Measurements from ENCODE around the gene MUCL3.

DNA sequence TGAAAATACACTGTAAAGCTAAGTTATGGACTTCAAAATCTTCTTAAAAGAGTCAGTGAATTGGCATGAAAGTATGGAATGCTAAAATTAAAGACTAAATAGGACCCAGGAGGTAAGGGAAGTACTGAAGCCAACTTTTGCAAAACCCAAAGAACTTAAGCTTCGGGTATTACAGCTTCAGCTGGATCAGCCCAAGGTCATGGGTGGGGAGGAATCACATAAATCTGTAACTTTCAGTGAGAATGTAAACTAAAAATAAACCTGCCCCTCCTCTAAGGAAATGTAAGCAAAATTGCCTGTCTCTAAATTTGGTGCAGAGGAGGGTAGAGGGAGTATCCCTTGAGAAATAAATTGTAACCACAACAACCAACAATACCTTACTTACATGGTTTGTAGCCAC lies 38.4 kb downstream of the MUCL3 start:
- no peak for TF ChIP-seq POLR2A (IDR thresholded peaks at IDR 0.05)
- TF ChIP-seq, protein P1, sequence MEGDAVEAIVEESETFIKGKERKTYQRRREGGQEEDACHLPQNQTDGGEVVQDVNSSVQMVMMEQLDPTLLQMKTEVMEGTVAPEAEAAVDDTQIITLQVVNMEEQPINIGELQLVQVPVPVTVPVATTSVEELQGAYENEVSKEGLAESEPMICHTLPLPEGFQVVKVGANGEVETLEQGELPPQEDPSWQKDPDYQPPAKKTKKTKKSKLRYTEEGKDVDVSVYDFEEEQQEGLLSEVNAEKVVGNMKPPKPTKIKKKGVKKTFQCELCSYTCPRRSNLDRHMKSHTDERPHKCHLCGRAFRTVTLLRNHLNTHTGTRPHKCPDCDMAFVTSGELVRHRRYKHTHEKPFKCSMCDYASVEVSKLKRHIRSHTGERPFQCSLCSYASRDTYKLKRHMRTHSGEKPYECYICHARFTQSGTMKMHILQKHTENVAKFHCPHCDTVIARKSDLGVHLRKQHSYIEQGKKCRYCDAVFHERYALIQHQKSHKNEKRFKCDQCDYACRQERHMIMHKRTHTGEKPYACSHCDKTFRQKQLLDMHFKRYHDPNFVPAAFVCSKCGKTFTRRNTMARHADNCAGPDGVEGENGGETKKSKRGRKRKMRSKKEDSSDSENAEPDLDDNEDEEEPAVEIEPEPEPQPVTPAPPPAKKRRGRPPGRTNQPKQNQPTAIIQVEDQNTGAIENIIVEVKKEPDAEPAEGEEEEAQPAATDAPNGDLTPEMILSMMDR (IDR thresholded peaks at IDR 0.05): no peak
